Measurements from ENCODE around the gene PLXDC2.

The PLXDC2 gene

DNA sequence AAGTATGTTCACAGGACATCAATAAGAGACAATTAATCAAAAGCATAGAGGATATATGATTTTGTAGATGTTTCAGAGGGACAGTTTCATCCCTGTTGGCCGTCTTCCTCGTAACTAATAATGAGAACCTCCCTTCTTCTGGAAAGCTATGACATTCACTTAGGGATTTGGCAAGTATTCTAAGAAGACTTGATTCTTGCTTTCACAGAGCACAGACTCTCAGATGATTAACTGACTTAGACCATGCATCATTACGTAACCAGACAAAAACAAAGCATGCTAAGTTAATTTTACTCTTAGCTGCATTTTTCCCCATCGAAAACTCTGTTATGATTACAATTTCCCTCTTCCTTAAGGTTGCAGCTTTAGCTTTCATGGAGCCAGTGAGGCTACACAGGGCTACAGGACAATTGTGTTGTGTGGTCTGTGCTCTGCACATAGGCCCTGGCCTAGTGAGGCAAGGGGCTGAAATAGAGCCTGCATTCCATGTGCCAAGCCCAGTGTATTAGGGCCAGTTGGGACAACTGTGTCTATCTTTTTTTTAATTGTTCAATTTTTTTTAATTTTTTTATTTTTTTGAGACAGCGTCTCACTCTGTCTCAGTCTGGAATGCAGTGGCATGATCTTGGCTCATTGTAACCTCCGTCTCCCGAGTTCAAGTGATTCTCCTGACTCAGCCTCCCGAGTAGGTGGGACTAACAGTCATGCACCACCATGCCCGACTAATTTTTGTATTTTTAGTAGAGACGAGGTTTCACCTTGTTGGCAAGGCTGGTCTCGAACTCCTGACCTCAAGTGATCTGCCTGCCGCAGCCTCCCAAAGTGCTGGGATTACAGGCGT lies 105.3 kb downstream of the PLXDC2 start:
- ATAC-seq (replicated peaks) (no peak), DNase-seq (no peak)
- Mint-ChIP-seq H3K9me3 (peaks cover 2 to 5% of the 10 kb centered on the region in 2 donors), H3K27me3 (no peaks in the 10 kb centered on the region), H3K27ac (no peak overlapping the region), H3K4me1 (no peaks in the 10 kb centered on the region), H3K36me3 (no peaks in the 10 kb centered on the region), H3K4me3 (no peak overlapping the region)

DNA sequence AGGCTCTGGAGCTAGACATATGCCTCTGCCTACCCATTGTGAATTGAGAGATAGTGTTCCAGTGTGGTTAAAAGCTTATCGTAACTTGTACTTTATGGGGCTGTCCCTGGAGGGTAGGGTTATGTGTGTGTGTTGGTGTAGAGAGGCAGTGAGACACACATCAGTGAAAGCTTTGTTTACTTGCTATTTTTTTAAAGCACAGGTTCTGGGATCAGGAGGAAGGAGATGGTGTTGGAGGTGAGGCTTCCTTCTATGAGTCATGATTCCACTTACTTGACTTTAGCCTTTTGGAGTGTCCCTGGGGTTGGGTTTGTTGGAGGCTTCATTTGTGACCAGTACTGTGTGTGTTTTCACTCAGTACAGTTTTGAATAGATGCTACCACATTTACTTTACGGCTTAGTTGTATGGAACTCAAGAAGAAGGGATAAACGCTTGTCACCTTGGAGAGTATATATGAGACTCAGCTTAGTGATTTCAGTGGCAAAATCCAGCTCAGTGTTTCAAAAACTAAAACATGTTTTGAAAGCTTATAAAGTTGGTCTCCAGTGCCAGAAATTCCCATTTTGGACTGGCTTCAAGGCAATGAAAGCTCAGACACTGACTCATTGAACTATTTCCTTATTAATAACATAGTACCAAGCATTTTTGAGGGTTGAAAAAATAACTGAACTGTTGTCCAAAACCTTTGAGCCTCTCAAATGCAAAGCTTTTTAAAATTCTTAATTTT lies 106.2 kb downstream of the PLXDC2 start:
- H3K36me3 Mint-ChIP-seq: no peaks in the 10 kb centered on the region
- ATAC-seq (replicated peaks): no peak

DNA sequence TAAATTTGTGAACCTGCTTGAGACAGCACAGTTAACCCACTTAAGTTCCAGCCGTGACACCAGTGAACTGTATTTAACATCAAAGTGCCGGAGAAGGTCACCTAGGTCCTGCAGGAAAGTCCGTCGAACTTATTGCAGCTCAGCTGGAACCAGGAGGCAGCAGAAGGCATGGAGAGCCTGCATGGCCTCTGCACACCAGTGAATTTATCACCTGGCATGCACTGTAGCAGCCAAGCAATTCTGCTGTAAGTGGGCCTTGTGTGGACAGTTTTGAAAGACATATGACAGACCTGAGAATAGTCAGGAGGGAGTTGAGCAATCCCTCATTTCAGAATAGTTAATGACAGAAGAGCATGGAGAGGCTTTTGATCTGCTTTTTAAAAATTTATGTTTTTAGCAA lies 108.8 kb downstream of the PLXDC2 start:
- no peaks in the 10 kb centered on the region for H3K4me1 Mint-ChIP-seq
- peaks cover 0 to 1% of the 10 kb centered on the region in 2 donors for H3K36me3 Mint-ChIP-seq
- H3K27me3 Mint-ChIP-seq: no peaks in the 10 kb centered on the region
- DNase-seq (no peak), ATAC-seq (replicated peaks) (no peak)
- peaks cover 3 to 5% of the 10 kb centered on the region in 2 donors for H3K9me3 Mint-ChIP-seq
- no peak overlapping the region for H3K27ac Mint-ChIP-seq
- H3K4me3 Mint-ChIP-seq: no peak overlapping the region

More for the DNA sequence above, 106.2 kb downstream of the PLXDC2 start:
- H3K9me3 Mint-ChIP-seq: peaks cover 2 to 5% of the 10 kb centered on the region in 2 donors
- no peak overlapping the region for H3K4me3 Mint-ChIP-seq
- H3K27ac Mint-ChIP-seq: no peak overlapping the region
- no peaks in the 10 kb centered on the region for H3K27me3 Mint-ChIP-seq
- H3K4me1 Mint-ChIP-seq: no peaks in the 10 kb centered on the region
- DNase-seq: no peak

DNA sequence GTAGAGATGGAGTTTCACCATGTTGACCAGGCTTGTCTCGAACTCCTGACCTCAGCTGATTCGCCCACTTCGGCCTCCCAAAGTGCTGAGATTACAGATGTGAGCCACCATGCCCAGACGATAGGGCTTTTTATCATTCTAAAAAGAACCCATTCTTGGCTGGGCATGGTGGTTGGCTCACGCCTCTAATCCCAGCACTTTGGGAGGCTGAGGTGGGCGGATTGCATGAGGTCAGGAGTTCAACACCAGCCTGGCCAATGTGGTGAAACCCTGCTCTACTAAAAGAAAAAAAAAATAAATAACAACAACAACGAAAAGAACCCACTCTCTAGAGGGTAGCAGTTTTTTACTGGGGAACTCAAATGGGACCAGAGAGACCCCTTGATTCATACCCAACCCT lies 112.7 kb downstream of the PLXDC2 start:
- Mint-ChIP-seq H3K27ac (no peak overlapping the region), H3K4me3 (no peak overlapping the region), H3K9me3 (peaks cover 0 to 3% of the 10 kb centered on the region in 2 donors), H3K36me3 (peaks cover 0 to 1% of the 10 kb centered on the region in 2 donors), H3K27me3 (no peaks in the 10 kb centered on the region), H3K4me1 (no peaks in the 10 kb centered on the region)
- DNase-seq (no peak), ATAC-seq (replicated peaks) (no peak)

DNA sequence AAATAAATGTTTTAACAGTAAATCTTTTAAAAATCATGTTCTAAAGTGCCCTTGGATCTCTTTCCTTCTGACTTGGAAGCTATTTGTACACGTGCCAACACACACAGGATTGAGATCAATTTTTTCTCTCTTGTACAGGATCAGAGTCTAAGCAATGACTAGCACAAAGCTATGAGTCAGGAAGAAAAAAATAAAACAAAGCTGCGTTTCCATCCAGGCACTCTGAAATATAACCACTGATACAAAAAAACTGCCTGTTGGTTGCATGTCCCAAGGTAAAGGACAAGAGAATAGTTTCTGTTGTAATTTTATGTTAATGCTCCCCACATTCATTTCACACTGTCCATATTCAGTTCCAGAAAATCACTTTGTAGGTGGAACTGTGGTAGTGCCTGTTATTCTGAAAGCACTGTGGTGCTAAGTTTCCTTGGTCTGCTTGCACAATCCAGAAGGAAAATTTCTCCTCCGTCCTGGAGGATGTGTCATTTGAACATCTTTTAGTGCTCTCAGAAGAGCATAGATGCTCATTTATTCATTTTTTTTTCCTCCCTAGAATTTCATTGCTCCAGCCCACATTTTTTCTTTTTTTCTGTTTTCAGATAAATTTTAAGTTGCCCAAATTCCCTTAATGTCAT lies 113.4 kb downstream of the PLXDC2 start:
- H3K27me3 Mint-ChIP-seq: no peaks in the 10 kb centered on the region
- ATAC-seq (replicated peaks) (no peak), DNase-seq (no peak)
- H3K4me3 Mint-ChIP-seq: no peak overlapping the region
- peaks cover 0 to 1% of the 10 kb centered on the region in 2 donors for H3K36me3 Mint-ChIP-seq
- H3K9me3 Mint-ChIP-seq: peaks cover 0 to 3% of the 10 kb centered on the region in 2 donors
- H3K4me1 Mint-ChIP-seq: no peaks in the 10 kb centered on the region
- H3K27ac Mint-ChIP-seq: no peak overlapping the region

DNA sequence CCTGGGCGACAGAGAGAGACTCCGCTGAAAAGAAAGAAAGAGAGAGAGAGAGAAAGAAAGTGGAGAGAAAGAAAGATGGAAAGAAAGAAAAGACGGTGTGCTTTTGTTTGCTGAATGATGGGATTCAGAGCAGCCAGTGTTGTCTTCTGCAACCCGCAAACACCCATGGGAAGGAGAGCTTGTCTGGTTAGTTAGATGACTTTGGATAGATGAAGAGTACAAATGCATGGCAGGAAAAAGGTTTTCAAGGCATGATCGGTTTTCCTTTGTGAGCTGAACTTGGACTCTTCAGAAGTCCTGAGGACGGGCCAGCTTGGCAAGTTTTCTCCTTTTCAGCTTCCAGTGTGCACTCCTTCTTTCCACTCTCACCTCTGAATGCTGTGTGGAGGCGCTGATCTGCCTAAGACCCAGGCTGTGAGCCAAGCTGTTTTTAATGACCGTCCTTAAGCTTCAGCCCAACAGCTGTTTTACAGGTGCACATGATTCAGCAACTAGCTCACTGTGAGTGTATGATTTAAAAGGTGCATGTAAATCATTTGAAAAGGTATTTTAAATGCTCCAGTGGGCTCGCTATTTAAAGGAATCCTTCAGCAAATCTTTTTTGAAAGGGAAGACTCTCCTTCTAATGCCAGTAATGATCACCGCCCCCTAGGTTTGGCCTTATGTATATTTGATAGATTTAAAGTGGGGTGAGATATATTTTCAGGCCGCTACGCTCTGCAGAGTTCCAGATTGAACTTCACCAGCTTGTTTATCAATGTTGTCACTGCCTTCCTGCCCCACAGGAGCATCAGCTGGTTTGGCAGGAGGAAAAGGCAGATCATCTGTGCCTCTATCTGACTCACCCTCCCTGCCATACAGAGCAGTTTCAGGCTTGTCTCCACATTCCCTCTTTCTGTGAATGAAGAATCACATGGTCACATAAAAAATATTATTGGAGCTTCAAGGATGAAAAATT lies 115.0 kb downstream of the PLXDC2 start:
- DNase-seq: no peak
- no peaks in the 10 kb centered on the region for H3K4me1 Mint-ChIP-seq

DNA sequence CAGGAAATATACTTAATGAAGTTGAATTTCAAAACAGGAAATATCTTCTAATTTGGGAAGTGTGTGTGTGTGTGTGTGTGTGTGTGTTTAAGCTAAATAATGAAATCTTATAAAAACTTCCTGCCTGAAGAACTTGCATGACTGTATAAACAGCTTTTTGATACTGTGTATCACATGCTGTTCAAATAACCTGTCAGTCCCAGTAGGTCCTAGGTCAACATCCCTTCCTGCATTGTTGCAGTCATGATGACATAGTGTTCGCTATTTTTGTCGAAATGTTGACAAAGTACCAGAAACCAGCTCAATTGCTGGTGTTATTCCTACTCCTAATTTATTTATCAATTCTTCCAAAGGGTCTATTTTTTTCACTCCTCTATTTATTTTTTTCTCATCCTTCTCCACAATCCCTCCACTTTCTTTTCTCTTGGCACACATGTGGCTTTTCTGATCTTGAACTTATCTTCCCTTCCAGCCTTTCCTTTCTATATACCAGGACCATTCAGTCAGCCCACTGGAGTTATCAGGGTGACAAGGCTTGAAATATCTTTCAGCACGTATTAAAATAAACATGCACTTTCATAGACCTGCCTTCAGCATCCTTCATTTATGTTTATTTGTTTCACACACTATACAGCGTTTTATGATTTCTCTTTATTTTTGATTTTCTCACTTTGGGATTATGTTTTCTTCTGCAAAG lies 115.8 kb downstream of the PLXDC2 start:
- DNase-seq: no peak
- no peak overlapping the region for H3K4me3 Mint-ChIP-seq

More for the DNA sequence above, 115.0 kb downstream of the PLXDC2 start:
- no peak overlapping the region for H3K27ac Mint-ChIP-seq
- peak in 1 of 2 donors; percentile 34 for ATAC-seq (replicated peaks)
- H3K9me3 Mint-ChIP-seq: peaks cover 0 to 2% of the 10 kb centered on the region in 2 donors
- no peaks in the 10 kb centered on the region for H3K27me3 Mint-ChIP-seq
- H3K4me3 Mint-ChIP-seq: no peak overlapping the region
- H3K36me3 Mint-ChIP-seq: peaks cover 0 to 1% of the 10 kb centered on the region in 2 donors

DNA sequence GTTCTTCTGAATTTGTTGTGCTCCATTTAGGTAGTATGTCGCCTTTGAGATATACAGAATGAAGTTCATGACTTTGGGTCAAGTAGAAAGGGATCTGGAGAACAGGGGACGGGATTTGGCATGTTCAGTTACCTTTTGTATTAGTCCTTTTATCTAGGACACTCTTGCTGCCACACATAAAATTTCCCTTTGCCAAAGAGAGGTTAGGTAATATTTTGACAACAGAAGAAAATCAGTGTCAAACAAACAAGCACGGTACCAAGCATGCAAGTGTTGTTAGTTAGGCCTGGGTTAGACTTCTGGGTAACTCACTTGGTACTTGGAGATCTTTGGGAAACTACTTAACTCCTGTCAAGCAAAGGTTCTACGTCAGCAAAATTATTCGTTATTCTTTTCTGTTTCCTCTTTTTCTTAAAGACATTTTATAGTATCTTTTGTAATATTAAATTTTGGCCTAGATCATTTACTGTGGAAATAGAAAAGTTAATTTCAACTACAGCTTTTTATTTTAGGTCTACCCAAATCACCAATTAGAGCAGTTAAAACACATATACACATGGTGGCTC lies 116.7 kb downstream of the PLXDC2 start:
- no peaks in the 10 kb centered on the region for H3K27me3 Mint-ChIP-seq
- peaks cover 0 to 1% of the 10 kb centered on the region in 2 donors for H3K36me3 Mint-ChIP-seq
- peaks cover 0 to 3% of the 10 kb centered on the region in 2 donors for H3K9me3 Mint-ChIP-seq
- no peaks in the 10 kb centered on the region for H3K4me1 Mint-ChIP-seq
- ATAC-seq (replicated peaks) (no peak), DNase-seq (no peak)
- H3K27ac Mint-ChIP-seq: no peak overlapping the region
- no peak overlapping the region for H3K4me3 Mint-ChIP-seq

More for the DNA sequence above, 115.8 kb downstream of the PLXDC2 start:
- Mint-ChIP-seq H3K9me3 (peaks cover 0 to 1% of the 10 kb centered on the region in 2 donors), H3K36me3 (peaks cover 0 to 1% of the 10 kb centered on the region in 2 donors), H3K27me3 (no peaks in the 10 kb centered on the region), H3K27ac (no peak overlapping the region), H3K4me1 (no peaks in the 10 kb centered on the region)
- no peak for ATAC-seq (replicated peaks)

DNA sequence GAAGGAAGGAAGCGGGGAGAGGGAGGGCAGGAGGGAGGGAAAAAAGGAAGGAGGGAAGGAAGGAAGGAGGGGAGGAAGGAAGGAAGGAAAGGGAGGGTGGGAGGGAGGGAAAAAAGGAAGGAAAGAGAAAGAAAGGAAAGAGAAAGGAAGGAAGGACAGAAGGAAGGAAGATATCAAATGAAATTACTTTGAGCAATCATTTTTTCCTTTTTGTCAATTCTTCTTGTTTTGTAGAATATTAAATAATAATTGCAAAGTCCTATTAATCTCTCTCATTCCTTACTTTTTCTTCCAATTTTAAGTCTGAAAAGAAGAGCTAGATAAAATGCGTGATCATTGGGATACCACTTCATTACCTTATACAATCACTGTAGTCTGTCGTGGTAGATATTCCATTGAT lies 117.5 kb downstream of the PLXDC2 start:
- H3K36me3 Mint-ChIP-seq: no peaks in the 10 kb centered on the region
- no peak overlapping the region for H3K4me3 Mint-ChIP-seq
- H3K4me1 Mint-ChIP-seq: no peaks in the 10 kb centered on the region
- H3K9me3 Mint-ChIP-seq: peaks cover 0 to 2% of the 10 kb centered on the region in 2 donors
- no peak overlapping the region for H3K27ac Mint-ChIP-seq
- no peaks in the 10 kb centered on the region for H3K27me3 Mint-ChIP-seq
- ATAC-seq (replicated peaks) (no peak), DNase-seq (no peak)

DNA sequence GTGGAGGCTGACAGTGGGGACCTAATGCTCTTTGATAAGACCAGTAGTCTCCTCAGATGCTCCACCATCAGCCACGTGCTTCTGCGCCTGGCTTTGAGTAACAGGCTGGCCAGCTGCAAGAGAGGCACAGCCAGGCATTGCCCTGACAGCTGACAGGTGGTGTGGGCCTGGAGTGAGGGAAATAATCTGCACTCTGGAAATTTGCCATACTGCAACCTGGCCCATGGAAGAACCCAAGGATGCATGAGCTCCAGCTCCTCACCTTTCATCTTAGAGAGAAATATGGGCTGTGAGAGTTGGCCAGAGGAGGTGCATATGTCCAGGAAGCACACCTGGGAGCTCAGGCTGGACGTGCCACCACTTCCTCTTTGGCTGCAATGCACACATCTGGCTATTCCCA lies 118.9 kb downstream of the PLXDC2 start:
- H3K4me1 Mint-ChIP-seq: no peaks in the 10 kb centered on the region
- no peak overlapping the region for H3K27ac Mint-ChIP-seq
- H3K9me3 Mint-ChIP-seq: peaks cover 0 to 2% of the 10 kb centered on the region in 2 donors
- H3K27me3 Mint-ChIP-seq: no peaks in the 10 kb centered on the region
- H3K4me3 Mint-ChIP-seq: no peak overlapping the region
- no peak for ATAC-seq (replicated peaks)
- no peaks in the 10 kb centered on the region for H3K36me3 Mint-ChIP-seq
- DNase-seq: no peak

DNA sequence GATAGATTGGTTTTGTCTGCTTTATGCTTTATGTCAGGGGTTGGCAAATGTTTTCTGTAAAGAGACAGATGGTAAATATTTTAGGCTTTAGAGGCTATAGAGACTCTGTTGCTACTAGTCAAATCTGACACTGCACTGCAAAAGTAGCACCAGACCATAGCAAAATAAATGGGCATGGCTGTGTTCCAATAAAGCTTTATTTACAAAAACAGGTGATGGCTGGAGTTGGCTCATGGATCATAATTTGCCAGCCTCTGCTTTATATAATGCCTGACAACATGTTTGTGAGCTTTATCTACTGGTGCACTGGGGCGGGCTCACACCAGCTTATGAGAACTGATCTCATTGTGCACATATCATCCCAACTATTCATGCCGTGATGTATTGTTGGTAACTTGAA lies 120.1 kb downstream of the PLXDC2 start:
- Mint-ChIP-seq H3K27me3 (no peaks in the 10 kb centered on the region), H3K4me1 (no peaks in the 10 kb centered on the region), H3K9me3 (peaks cover 0 to 2% of the 10 kb centered on the region in 2 donors), H3K36me3 (no peaks in the 10 kb centered on the region), H3K4me3 (no peak overlapping the region), H3K27ac (no peak overlapping the region)
- DNase-seq (no peak), ATAC-seq (replicated peaks) (no peak)

DNA sequence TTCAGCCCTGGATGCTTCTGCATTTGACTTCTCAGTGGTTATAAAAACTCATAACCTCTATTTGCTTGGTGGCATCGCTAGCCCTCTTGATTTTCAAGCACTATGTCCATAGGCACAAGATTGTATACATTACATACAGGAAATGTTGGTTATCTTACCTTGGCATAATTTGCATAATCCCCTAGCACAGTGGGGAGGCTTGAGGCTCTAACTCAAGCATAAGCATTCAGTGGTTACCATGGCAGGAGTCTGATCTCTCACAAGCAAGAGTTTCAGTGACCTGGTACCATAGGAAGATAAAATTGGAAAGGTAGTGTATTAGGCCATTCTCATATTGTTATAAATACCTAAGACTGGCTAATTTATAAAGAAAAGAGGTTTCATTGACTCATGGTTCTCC lies 121.8 kb downstream of the PLXDC2 start:
- Mint-ChIP-seq H3K9me3 (peaks cover 0 to 2% of the 10 kb centered on the region in 2 donors), H3K27ac (no peak overlapping the region), H3K4me1 (no peaks in the 10 kb centered on the region), H3K4me3 (no peak overlapping the region), H3K27me3 (no peaks in the 10 kb centered on the region), H3K36me3 (no peaks in the 10 kb centered on the region)
- no peak for ATAC-seq (replicated peaks)
- no peak for DNase-seq

All from stimulated activated naive B cell treated with anti-CD40 and anti-IgM and Interleukin-4, amounts not matched to agents 10 μg/mL and 1 μg/mL and 100 μg/mL, for 72 hours (primary cell).